ENCODE measurements around the gene MPP1.
"Not testable (repeated sequence)": the region's sequence is repeated elsewhere in the genome, so short reads cannot be mapped to it uniquely, and the experiment has no call there.

Gene MPP1

GRCh38 chrX:154833746-154834274 is 28.5 kb upstream of the MPP1 start:
- in situ Hi-C loops (cut with HindIII; ENCODE audit: low pct_ligation_motif_present, low sequenced_read_pairs) = no loop called here
- no peak for DNase-seq
- Histone ChIP-seq H3K27me3 (replicated peaks) (no peaks in the 10 kb centered on the region), H3K27ac (no peak overlapping the region), H3K4me3 (ENCODE audit: low read depth, low read length) (no peak overlapping the region), H3K36me3 (replicated peaks) (no peaks in the 10 kb centered on the region)
- no peak for TF ChIP-seq CTCF (IDR thresholded peaks at IDR 0.05; ENCODE audit: low read depth, low read length, missing control alignments)

GRCh38 chrX:154829926-154830442 is 24.7 kb upstream of the MPP1 start:
- no peak for TF ChIP-seq CTCF (IDR thresholded peaks at IDR 0.05; ENCODE audit: low read depth, low read length, missing control alignments)
- Histone ChIP-seq H3K4me3 (ENCODE audit: low read depth, low read length) (no peak overlapping the region), H3K36me3 (replicated peaks) (no peaks in the 10 kb centered on the region), H3K27ac (no peak overlapping the region), H3K27me3 (replicated peaks) (no peaks in the 10 kb centered on the region)
- in situ Hi-C loops (cut with HindIII; ENCODE audit: low pct_ligation_motif_present, low sequenced_read_pairs) = no loop called here
- no peak for DNase-seq

GRCh38 chrX:154829134-154829533 is 23.8 kb upstream of the MPP1 start:
- TF ChIP-seq CTCF (IDR thresholded peaks at IDR 0.05; ENCODE audit: low read depth, low read length, missing control alignments) = no peak
- no peak for DNase-seq
- no peak overlapping the region for H3K27ac ChIP-seq
- H3K27me3 ChIP-seq (replicated peaks) = no peaks in the 10 kb centered on the region
- H3K4me3 ChIP-seq (ENCODE audit: low read depth, low read length) = no peak overlapping the region
- in situ Hi-C loops (cut with HindIII; ENCODE audit: low pct_ligation_motif_present, low sequenced_read_pairs) = no loop called here
- no peaks in the 10 kb centered on the region for H3K36me3 ChIP-seq (replicated peaks)

GRCh38 chrX:154828016-154828408 is 22.7 kb upstream of the MPP1 start:
- Histone ChIP-seq H3K27me3 (replicated peaks) (no peaks in the 10 kb centered on the region), H3K27ac (no peak overlapping the region), H3K4me3 (ENCODE audit: low read depth, low read length) (no peak overlapping the region), H3K36me3 (replicated peaks) (no peaks in the 10 kb centered on the region)
- in situ Hi-C loops (cut with HindIII; ENCODE audit: low pct_ligation_motif_present, low sequenced_read_pairs) = no loop called here
- no peak for TF ChIP-seq CTCF (IDR thresholded peaks at IDR 0.05; ENCODE audit: low read depth, low read length, missing control alignments)
- DNase-seq = no peak

GRCh38 chrX:154827194-154828015 is 22.1 kb upstream of the MPP1 start:
- in situ Hi-C loops (cut with HindIII; ENCODE audit: low pct_ligation_motif_present, low sequenced_read_pairs) = no loop called here
- H3K36me3 ChIP-seq (replicated peaks) = no peaks in the 10 kb centered on the region
- H3K4me3 ChIP-seq (ENCODE audit: low read depth, low read length) = no peak overlapping the region
- H3K27ac ChIP-seq = no peak overlapping the region
- no peak for TF ChIP-seq CTCF (IDR thresholded peaks at IDR 0.05; ENCODE audit: low read depth, low read length, missing control alignments)
- no peaks in the 10 kb centered on the region for H3K27me3 ChIP-seq (replicated peaks)
- no peak for DNase-seq

- H3K27ac ChIP-seq; in situ Hi-C loops (cut with HindIII; ENCODE audit: low pct_ligation_motif_present, low sequenced_read_pairs); H3K36me3 ChIP-seq (replicated peaks); H3K4me3 ChIP-seq (ENCODE audit: low read depth, low read length); H3K27me3 ChIP-seq (replicated peaks); DNase-seq: not testable (repeated sequence)
Observed at GRCh38 chrX:154825586-154825985, 20.3 kb upstream of the MPP1 start.

All from brain microvascular endothelial cell (primary cell).